K562 (cell line): ENCODE results near the gene TPM4. TPM values are rescaled to one million over a fixed set of nuclear protein-coding genes. Genes with fewer than 3 reads are reported as not detected.

ENCODE experiments used
- ATAC-seq: fragments of 200-7000 bp; cut with Tn5 transposase; 3 replicates; pipeline ENCODE4 v1.9.1; 2020; ENCODE audit warnings: moderate library complexity
- BruUV-seq: library from RNA; stranded (reverse); fragments of 400-500 nt; replicated peaks from 2 replicates; lab custom pipeline; 2021; lab: Mats Ljungman, UMichigan
- CTCF ChIA-PET: fragments of 300-600 bp; formaldehyde crosslinking; extraction: SDS; loops from one replicate; lab custom pipeline; 2021; ENCODE audit warnings: low intra/inter-chr PET ratio; lab: Yijun Ruan, JAX
- POLR2A ChIA-PET: fragments of 300-600, 350-650 bp; sonication (Branson Sonifier 250); formaldehyde crosslinking; extraction: SDS; loops from one replicate; lab custom pipeline; 2021; ENCODE audit warnings: antibody characterized with exemption, inconsistent platforms; lab: Yijun Ruan, JAX
- DNase-seq, 4 experiments: peaks; one replicate each; pipeline versions ENCODE4 v3.0.0 to v3.0.0-alpha.2; 2011 to 2018; ENCODE audit warnings: low spot score in 3 of 4, mixed read lengths in 3 of 4; ENCODE audit errors: extremely low read depth in 1 of 4
- FAIRE-seq: peaks from 2 replicates; lab custom pipeline; 2011; peaks lifted over from hg19 to GRCh38; lab: Jason Lieb, UNC
- H2AFZ ChIP-seq: 2 replicates; pipeline ENCODE4 v1.6.0; 2011; ENCODE audit warnings: low read depth, low read length, control low read depth, inconsistent platforms
- H3K27ac ChIP-seq: fragments of 200-600 bp; 3 replicates; pipeline ENCODE4 v1.8.0; 2011; ENCODE audit warnings: low read depth, mild to moderate bottlenecking, control low read depth, inconsistent platforms, low read length, moderate library complexity, mixed read lengths; ENCODE audit errors: extremely low read depth
- H3K27me3 ChIP-seq, 2 experiments: fragments of 300-600 bp in 1 of 2; 2 replicates in 1 of 2; 3 replicates in 1 of 2; pipeline versions ENCODE4 v1.6.0 to v1.8.0; 2011; ENCODE audit warnings: inconsistent platforms in 2 of 2, low read length in 2 of 2, mild to moderate bottlenecking in 1 of 2, mixed read lengths in 1 of 2, moderate library complexity in 1 of 2; ENCODE audit not compliant: control insufficient read depth in 2 of 2, insufficient read depth in 2 of 2
- H3K36me3 ChIP-seq: fragments of 300-600 bp; 3 replicates; pipeline ENCODE4 v1.8.0; 2011; ENCODE audit warnings: mild to moderate bottlenecking, low read length, inconsistent platforms; ENCODE audit not compliant: control insufficient read depth, insufficient read depth
- H3K4me1 ChIP-seq, 2 experiments: fragments of 200-600 bp in 1 of 2; replicated peaks in 1 of 2; 2 replicates in 1 of 2; 3 replicates in 1 of 2; pipeline versions ENCODE4 v1.5.1 to v1.8.0; 2011; ENCODE audit warnings: inconsistent platforms in 2 of 2, low read length in 2 of 2, mild to moderate bottlenecking in 1 of 2, mixed read lengths in 1 of 2, moderate library complexity in 1 of 2; ENCODE audit not compliant: control insufficient read depth in 2 of 2, insufficient read depth in 2 of 2
- H3K4me2 ChIP-seq: 2 replicates; pipeline ENCODE4 v1.6.1; 2011; ENCODE audit warnings: low read length, control low read depth, inconsistent platforms, mixed read lengths; ENCODE audit not compliant: insufficient read depth
- H3K4me3 ChIP-seq: fragments of 200-600 bp; sonication (generic), shearing (Covaris generic); 2 replicates; pipeline ENCODE4 v1.5.1; 2016; ENCODE audit warnings: control low read depth, inconsistent platforms
- H3K79me2 ChIP-seq: fragments of 200-600 bp; 3 replicates; pipeline ENCODE4 v1.8.0; 2011; ENCODE audit warnings: low read length, inconsistent platforms; ENCODE audit not compliant: control insufficient read depth, insufficient read depth
- H3K9ac ChIP-seq, 2 experiments: 2 replicates each; pipeline versions ENCODE4 v1.6.0 to v1.6.1; 2011; ENCODE audit warnings: low read depth in 2 of 2, low read length in 2 of 2, control low read depth in 1 of 2, inconsistent platforms in 1 of 2, mild to moderate bottlenecking in 1 of 2, mixed read lengths in 1 of 2; ENCODE audit not compliant: insufficient read depth in 1 of 2
- H3K9me1 ChIP-seq: one replicate; pipeline ENCODE4 v1.6.0; 2011; ENCODE audit warnings: inconsistent platforms, mild to moderate bottlenecking, low read length, moderate library complexity; ENCODE audit not compliant: control insufficient read depth, insufficient read depth
- H3K9me3 ChIP-seq: replicated peaks from 2 replicates; pipeline ENCODE4 v1.5.1; 2011; ENCODE audit warnings: low read depth, low read length, inconsistent platforms; ENCODE audit not compliant: control insufficient read depth, insufficient read depth
- H4K20me1 ChIP-seq: replicated peaks from 2 replicates; pipeline ENCODE4 v1.6.1; 2011; ENCODE audit warnings: low read length, inconsistent platforms, mixed read lengths; ENCODE audit not compliant: control insufficient read depth, insufficient read depth
- ADNP ChIP-seq: fragments of 200-800 bp; sonication (Bioruptor generic); IDR thresholded peaks from 2 replicates; pipeline ENCODE4 v1.6.1; 2016; ENCODE audit warnings: missing genetic modification characterization, missing compliant biosample characterization
- ELK1 ChIP-seq: sonication (generic); formaldehyde crosslinking; IDR thresholded peaks from 2 replicates; pipeline ENCODE4 v1.8.1; 2022; ENCODE audit warnings: missing genetic modification reagents
- HNRNPUL1 ChIP-seq: fragments of 200-400 bp; formaldehyde crosslinking; IDR thresholded peaks from 2 replicates; pipeline ENCODE4 v1.6.1; 2017; ENCODE audit warnings: low read length
- KHSRP ChIP-seq: fragments of 450-650 bp; IDR thresholded peaks from 2 replicates; pipeline ENCODE4 v1.6.1; 2017
- PHB ChIP-seq: fragments of 250-450 bp; sonication (Bioruptor Pico); IDR thresholded peaks from 2 replicates; pipeline ENCODE4 v1.5.0; 2021
- SMARCA5 ChIP-seq: fragments of 450-650 bp; IDR thresholded peaks from 2 replicates; pipeline ENCODE4 v1.6.1; 2016
- WHSC1 ChIP-seq: IDR thresholded peaks from one replicate; pipeline ENCODE4 v1.6.1; 2012; ENCODE audit warnings: low read length, control low read depth, inconsistent platforms
- ZBTB1 ChIP-seq: sonication (generic); formaldehyde crosslinking; IDR thresholded peaks from 2 replicates; pipeline ENCODE4 v1.8.1; 2023; ENCODE audit warnings: missing genetic modification reagents, low read depth, mild to moderate bottlenecking, borderline replicate concordance
- ZNF785 ChIP-seq: fragments of 250-450 bp; sonication (Bioruptor Pico); IDR thresholded peaks from 2 replicates; pipeline ENCODE4 v1.4.0; 2020; ENCODE audit warnings: mild to moderate bottlenecking
- WGBS: fragments of 100-300 bp; shearing (Covaris generic); methylation state at CpG from one replicate; pipeline ENCODE4 v1.1.6; 2016; ENCODE audit warnings: low coverage, mixed read lengths; ENCODE audit not compliant: insufficient coverage; ENCODE audit errors: missing lambda C conversion rate; 5-methylcytosine and 5-hydroxymethylcytosine counted together
- in situ Hi-C: fragments of 300-500 bp; cut with MboI; formaldehyde crosslinking; loops from 4 replicates; pipeline ENCODE4 v1.15.0; 2018; ENCODE audit warnings: inconsistent platforms, mixed read lengths
- intact Hi-C: fragments of 100-400 bp; cut with micrococcal nuclease; formaldehyde crosslinking; loops from 2 replicates; pipeline ENCODE4 v1.14.2; 2022
- polyA plus RNA-seq, 8 experiments: library from polyadenylated mRNA; depleted of rRNA in 4 of 8; stranded (reverse) in 5 of 8; unstranded in 3 of 8; fragments of >200 nt; fragmentation: Nextera tagmentation in 2 of 8; fragmentation: Illumina TruSeq in 1 of 8; extraction: Ambion mirVana in 2 of 8; extraction: Trizol in 1 of 8; gene quantifications; 2 replicates each; pipeline versions ENCODE4 v1.2.1 to v1.2.3, GENCODE V29; 2011 to 2014; ENCODE audit warnings: inconsistent platforms in 1 of 8, missing spikeins in 1 of 8
- total RNA-seq, 7 experiments: library from RNA; depleted of rRNA in 6 of 7; stranded (reverse); fragments of >200 nt in 6 of 7; fragmentation: Illumina TruSeq in 2 of 7; extraction: Trizol in 2 of 7; gene quantifications; 2 replicates each; pipeline versions ENCODE4 v1.2.1 to v1.2.3, GENCODE V29; 2011 to 2021; ENCODE audit warnings: low replicate concordance in 1 of 7
- TF ChIP-seq, protein P1 (sequence below): sonication (generic); formaldehyde crosslinking; IDR thresholded peaks from 2 replicates; pipeline ENCODE4 v1.8.1; 2023; ENCODE audit warnings: mild to moderate bottlenecking, missing genetic modification reagents
- TF ChIP-seq, protein P2 (sequence below): fragments of 450-650 bp; IDR thresholded peaks from 2 replicates; pipeline ENCODE4 v1.6.1; 2016; ENCODE audit warnings: low read depth, mild to moderate bottlenecking, moderate library complexity
- TF ChIP-seq, protein P3 (sequence below): fragments of 450-650 bp; formaldehyde crosslinking; IDR thresholded peaks from 2 replicates; pipeline ENCODE4 v1.4.0; 2022; ENCODE audit warnings: mild to moderate bottlenecking, moderate library complexity

Gene TPM4
- total and polyA plus RNA-seq, 9 of the 15 experiments (the other 6 are each of a cell fraction or from before 2014, with no cell fraction given), result 28.1 to 111 (median 77.4) TPM

- H3K4me3 ChIP-seq, result no peak overlapping the region
- H4K20me1 ChIP-seq, result no peaks in the 10 kb centered on the region; the same call in 1 of the 2 replicates
- TF ChIP-seq ZBTB1 (CRISPR knock-in tag), result no peak
- no peak for TF ChIP-seq SMARCA5
- no peak for TF ChIP-seq HNRNPUL1
- no peak for TF ChIP-seq PHB (CRISPR knock-in tag)
- TF ChIP-seq, protein P1, sequence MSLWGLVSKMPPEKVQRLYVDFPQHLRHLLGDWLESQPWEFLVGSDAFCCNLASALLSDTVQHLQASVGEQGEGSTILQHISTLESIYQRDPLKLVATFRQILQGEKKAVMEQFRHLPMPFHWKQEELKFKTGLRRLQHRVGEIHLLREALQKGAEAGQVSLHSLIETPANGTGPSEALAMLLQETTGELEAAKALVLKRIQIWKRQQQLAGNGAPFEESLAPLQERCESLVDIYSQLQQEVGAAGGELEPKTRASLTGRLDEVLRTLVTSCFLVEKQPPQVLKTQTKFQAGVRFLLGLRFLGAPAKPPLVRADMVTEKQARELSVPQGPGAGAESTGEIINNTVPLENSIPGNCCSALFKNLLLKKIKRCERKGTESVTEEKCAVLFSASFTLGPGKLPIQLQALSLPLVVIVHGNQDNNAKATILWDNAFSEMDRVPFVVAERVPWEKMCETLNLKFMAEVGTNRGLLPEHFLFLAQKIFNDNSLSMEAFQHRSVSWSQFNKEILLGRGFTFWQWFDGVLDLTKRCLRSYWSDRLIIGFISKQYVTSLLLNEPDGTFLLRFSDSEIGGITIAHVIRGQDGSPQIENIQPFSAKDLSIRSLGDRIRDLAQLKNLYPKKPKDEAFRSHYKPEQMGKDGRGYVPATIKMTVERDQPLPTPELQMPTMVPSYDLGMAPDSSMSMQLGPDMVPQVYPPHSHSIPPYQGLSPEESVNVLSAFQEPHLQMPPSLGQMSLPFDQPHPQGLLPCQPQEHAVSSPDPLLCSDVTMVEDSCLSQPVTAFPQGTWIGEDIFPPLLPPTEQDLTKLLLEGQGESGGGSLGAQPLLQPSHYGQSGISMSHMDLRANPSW (CRISPR knock-in tag), result no peak
- TF ChIP-seq KHSRP, result no peak
- no peak for TF ChIP-seq ADNP (tag)
- no peak for TF ChIP-seq ZNF785 (CRISPR knock-in tag)
- TF ChIP-seq, protein P2, sequence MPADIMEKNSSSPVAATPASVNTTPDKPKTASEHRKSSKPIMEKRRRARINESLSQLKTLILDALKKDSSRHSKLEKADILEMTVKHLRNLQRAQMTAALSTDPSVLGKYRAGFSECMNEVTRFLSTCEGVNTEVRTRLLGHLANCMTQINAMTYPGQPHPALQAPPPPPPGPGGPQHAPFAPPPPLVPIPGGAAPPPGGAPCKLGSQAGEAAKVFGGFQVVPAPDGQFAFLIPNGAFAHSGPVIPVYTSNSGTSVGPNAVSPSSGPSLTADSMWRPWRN, result no peak
- TF ChIP-seq, protein P3, sequence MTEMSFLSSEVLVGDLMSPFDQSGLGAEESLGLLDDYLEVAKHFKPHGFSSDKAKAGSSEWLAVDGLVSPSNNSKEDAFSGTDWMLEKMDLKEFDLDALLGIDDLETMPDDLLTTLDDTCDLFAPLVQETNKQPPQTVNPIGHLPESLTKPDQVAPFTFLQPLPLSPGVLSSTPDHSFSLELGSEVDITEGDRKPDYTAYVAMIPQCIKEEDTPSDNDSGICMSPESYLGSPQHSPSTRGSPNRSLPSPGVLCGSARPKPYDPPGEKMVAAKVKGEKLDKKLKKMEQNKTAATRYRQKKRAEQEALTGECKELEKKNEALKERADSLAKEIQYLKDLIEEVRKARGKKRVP (CRISPR knock-in tag), result no peak
- TF ChIP-seq ELK1 (CRISPR knock-in tag), result no peak
- TF ChIP-seq WHSC1, result no peak
- no peaks in the 10 kb centered on the region for H3K9me3 ChIP-seq
- H3K9me1 ChIP-seq, result no peaks in the 10 kb centered on the region
- H3K36me3 ChIP-seq, result no peaks in the 10 kb centered on the region
- H3K9ac ChIP-seq, result no peak overlapping the region
- ATAC-seq (no peak), FAIRE-seq (no peak), DNase-seq (no peak)
- H3K27ac ChIP-seq, result no peak overlapping the region
- ChIA-PET CTCF (no interaction called here), POLR2A (interaction anchor here (0.6 to 1.1 kb wide), 3 partner anchors 10 to 118 kb away, joined by 3 read pairs; no protein-coding TSS in a partner anchor)
- peaks cover 0 to 11% of the 10 kb centered on the region in 2 experiments; a peak in 2 of 5 replicates for H3K4me1 ChIP-seq
- no peak overlapping the region for H2AFZ ChIP-seq
- intact Hi-C loops, result no loop called here
- no peaks in the 10 kb centered on the region for H3K79me2 ChIP-seq
- in situ Hi-C loops, result no loop called here
- H3K4me2 ChIP-seq, result no peak overlapping the region
- no TSS peak for BruUV-seq
- H3K27me3 ChIP-seq, result peaks cover 6 to 46% of the 10 kb centered on the region in 2 experiments; a peak in 3 of 5 replicates
- 9% methylated on average over 17 of the region's 17 CpGs for WGBS
Measured at GRCh38 chr19:16034958-16035560, 41.2 kb upstream of the TPM4 start.
